GM18498 (cell line): ENCODE results near the gene HES6.

Experiments used
- ATAC-seq: cut with Tn5 transposase; IDR thresholded peaks from one replicate; pipeline ENCODE4 v1.9.1; 2021; ENCODE audit warnings: mild to moderate bottlenecking, moderate library complexity; ENCODE audit not compliant: unreplicated experiment

Gene HES6

GRCh38 chr2:238237431-238238135 lies 2.3 kb downstream of the HES6 start:
- ATAC-seq = no peak

- ATAC-seq = no peak
These were observed 3.3 kb downstream of the HES6 start for GRCh38 chr2:238236571-238236970.

DNA sequence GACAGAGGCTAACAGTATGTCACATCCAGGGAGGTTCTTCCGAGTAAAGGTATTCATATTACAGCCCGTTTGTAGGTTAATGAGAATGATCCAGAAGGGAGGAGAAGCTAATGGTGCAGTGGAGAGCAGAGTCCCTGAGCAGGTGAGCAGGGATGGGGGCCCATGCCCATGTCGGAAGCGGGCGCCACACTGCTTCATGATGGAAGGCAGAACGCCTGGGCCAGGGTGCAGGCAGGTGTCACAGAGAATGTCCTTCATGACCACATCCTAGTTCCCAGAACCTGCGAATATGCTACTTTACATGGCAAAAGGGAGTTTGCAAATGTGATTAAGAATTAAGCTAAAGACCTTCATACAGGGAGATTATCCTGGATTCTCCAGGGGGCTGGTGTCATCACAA lies 4.0 kb downstream of the HES6 start:
- ATAC-seq = no peak

GRCh38 chr2:238235331-238235732 lies 4.5 kb downstream of the HES6 start:
- no peak for ATAC-seq

- ATAC-seq = no peak
These were observed 6.2 kb downstream of the HES6 start for GRCh38 chr2:238233625-238234024.

- no peak for ATAC-seq
These were observed 8.0 kb downstream of the HES6 start for GRCh38 chr2:238231809-238232208.

GRCh38 chr2:238231251-238231793 lies 8.5 kb downstream of the HES6 start:
- peak; percentile 62 for ATAC-seq

DNA sequence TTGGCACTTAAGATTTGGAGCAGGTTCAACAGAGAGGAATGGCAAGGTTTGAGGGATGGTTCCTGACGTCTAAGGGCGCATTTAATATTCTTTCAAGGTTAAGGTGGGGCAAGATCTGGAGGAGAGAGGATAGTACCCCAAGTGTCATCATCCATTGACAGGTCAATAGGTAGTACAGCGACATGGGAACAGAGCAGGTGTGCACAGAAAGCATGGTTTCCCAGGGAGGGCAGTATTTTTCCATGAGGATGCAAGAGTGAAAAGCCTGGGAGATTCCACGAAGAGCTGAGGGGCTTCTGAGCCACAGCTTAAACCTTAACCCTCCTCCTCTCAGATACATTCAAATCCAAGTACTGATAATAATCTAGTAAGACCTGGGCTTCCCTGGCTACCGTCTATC lies 9.1 kb downstream of the HES6 start:
- no peak for ATAC-seq

- no peak for ATAC-seq
These were observed 11.1 kb downstream of the HES6 start for GRCh38 chr2:238228700-238229099.

DNA sequence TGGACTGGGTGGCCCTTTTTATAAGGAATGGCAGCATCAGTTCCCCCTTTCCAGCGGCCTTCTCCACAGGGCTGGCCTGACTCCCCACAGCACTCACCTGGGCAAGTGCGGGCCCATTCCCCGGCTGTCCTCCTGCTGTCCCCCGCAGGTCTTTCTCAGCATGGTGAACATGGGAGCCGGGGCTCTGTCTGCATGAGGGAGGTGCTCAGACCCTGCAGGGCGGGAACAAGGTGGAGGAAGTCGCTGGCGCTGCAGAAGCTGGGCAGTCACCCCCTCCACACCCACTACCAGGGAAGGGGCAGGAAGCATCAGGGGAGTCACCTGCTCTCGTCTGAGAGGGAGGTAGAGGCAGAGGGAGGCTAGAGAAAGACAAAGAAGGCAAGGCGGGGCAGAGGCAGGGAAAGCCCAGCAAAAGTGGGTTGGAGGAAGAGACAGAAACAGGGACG lies 12.2 kb downstream of the HES6 start:
- no peak for ATAC-seq

- ATAC-seq = no peak
These were observed 12.9 kb downstream of the HES6 start for GRCh38 chr2:238226698-238227586.

- ATAC-seq = no peak
These were observed 13.7 kb downstream of the HES6 start for GRCh38 chr2:238225911-238226697.

DNA sequence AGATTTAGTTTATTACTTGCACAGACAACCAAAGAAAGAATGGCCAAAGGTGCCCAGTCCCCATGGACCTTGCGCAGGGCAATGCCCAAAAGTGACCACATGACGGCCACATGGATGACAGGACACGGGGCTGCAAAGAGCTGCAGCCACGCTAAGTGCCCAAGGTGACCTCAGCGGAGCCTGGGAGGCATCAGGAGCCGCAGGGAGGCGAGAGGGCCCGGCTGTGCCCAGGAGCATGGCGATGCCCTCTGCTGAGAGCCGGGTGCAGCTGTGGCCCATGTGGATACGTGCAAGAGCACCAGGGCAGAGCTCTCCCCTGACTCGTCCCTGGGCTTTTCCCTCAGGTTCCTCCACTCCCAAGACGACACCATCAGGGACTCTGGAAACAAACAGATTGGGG lies 14.7 kb downstream of the HES6 start:
- ATAC-seq = no peak

- ATAC-seq = no peak
These were observed 15.3 kb downstream of the HES6 start for GRCh38 chr2:238224356-238225035.

- no peak for ATAC-seq
These were observed 18.8 kb downstream of the HES6 start for GRCh38 chr2:238220892-238221521.

DNA sequence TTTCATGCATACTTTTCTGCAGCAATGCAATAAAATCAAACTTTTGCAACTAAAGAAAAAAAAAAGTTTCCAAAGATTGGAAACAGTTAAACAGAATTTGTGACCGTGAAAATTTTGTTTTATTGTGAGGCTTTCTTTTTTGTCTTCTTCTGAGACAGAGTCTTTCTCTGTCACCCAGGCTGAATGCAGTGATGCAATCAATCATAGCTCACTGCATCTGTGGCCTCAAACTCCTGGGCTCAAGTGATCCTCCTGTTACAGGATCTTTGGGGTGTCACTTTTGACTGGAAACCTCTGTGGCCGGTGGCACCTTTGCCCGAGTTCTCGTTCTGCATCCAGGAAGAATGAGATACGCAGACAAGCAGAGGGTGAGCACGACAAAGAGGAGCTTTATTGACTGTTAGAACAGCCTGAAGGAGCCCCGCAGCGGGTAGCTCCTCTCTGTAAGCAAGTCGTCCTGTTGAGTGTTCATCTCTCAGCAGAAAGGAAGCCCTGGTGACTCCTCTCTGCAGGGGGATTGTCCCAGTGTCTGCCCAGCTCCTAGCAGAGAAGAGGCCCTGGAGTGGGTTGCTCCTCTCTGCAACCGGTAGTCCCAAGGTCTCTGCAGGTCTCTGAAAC lies 19.5 kb downstream of the HES6 start:
- no peak for ATAC-seq

DNA sequence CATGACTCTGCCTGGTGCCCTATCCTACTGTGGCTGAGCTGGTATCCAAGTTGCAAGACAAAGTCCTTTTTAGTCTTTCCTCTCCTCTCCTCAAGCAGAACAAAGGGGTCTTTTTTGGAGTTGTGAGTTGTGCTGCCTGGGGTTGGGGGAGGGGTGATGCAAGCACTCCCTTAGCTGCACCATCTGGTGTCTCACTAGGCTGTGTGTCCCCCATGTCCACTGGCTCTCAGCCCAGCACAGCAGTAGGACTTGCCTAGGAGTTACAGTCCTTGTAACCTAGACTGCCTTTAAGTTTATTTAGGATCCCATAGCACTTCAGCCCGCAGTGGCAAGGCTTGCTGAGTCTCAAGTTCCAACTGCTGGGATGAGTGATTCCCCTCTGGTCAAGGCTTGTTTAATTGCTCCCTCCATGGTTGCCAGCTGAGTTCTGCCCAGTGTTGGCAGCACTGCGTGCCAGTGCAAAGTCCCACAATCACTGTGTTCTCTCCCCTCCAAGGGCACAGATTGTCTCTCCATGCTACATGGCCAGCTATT lies 23.1 kb downstream of the HES6 start:
- no peak for ATAC-seq

DNA sequence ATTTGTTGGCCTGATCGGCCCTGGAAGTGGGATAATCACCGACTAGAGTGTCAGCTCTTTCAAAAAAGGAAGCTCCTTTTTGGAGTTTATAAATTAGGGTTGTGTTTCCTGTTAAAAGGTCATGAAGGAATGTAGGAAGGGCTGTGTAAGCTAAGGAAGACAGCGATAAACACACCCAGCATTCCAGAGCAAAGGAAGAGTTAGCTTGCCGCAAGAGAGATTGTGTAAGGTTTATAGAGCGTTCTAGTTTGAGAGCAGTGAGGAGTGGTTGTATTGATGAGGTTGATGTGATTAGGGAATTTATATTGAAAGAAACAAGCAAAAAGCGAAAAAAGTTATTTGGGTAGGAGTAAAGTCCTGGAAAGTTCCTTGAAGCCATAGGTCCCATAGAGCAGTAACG lies 32.8 kb downstream of the HES6 start:
- ATAC-seq = no peak

DNA sequence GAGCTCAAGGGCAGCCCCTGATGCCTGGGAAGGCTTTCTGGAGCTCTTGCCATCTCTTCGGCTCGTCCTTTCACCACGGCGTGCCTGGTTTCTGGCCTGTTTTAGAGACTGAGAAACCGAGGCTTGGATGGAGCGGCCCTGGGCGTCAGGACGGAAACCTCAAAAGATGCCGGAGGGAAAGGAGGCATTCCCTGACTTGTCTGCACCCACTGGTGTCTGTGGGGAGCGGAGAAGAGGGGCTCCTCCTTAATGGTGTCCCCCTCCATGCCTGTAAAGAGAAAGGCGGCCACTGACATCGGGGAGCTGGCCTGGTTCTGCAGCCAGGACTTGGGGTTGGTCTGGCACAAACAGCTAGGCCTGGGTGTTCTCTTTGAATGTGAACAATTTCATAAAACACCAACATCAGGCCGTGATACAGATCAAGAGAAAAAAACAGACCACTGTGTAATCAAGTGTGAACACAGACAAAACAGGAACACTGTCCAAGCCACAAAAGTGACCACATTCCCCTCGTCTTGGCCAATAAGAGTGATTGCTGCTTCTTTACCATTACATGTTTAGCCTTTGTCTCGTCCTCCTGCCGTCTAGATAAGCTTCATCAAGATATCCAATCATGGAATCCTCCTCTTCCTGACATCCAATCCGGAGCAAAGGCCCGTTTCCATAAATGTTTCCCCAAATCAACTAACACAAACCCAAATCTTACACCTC lies 35.7 kb downstream of the HES6 start:
- no peak for ATAC-seq
